BJ (cell line): ENCODE measurements around the gene SLC9A5. TPM values are rescaled to one million over a fixed set of nuclear protein-coding genes. Genes with fewer than 3 reads are reported as not detected.

ENCODE experiments used
- CTCF ChIA-PET: fragments of 350-600 bp; formaldehyde crosslinking; extraction: SDS; loops from one replicate; lab custom pipeline; 2021; ENCODE audit warnings: antibody characterized with exemption, inconsistent platforms; lab: Yijun Ruan, JAX
- POLR2A ChIA-PET: fragments of 300-600 bp; sonication (Branson Sonifier 250); formaldehyde crosslinking; extraction: SDS; loops from one replicate; lab custom pipeline; 2021; ENCODE audit warnings: antibody characterized with exemption; lab: Charles Lee
- DNase-seq: peaks from one replicate; pipeline ENCODE4 v3.0.0-alpha.2; 2011; ENCODE audit warnings: low read depth
- H3K27me3 ChIP-seq: 2 replicates; pipeline ENCODE4 v1.6.0; 2011; ENCODE audit warnings: low read length; ENCODE audit not compliant: control insufficient read depth, insufficient read depth
- H3K36me3 ChIP-seq: 2 replicates; pipeline ENCODE4 v1.5.1; 2011; ENCODE audit warnings: low read length; ENCODE audit not compliant: control insufficient read depth, insufficient read depth
- H3K4me3 ChIP-seq: 2 replicates; pipeline ENCODE4 v1.5.1; 2011; ENCODE audit warnings: low read depth, mild to moderate bottlenecking, control low read depth, low read length
- CTCF ChIP-seq: IDR thresholded peaks from 2 replicates; pipeline ENCODE4 v1.5.1; 2011; ENCODE audit warnings: low read depth, mild to moderate bottlenecking, control low read depth, inconsistent platforms, low read length, moderate library complexity; ENCODE audit not compliant: insufficient read depth
- polyA plus RNA-seq: library from polyadenylated mRNA; depleted of rRNA; stranded (reverse); fragments of >200 nt; gene quantifications from 2 replicates; pipeline ENCODE4 v1.2.3, GENCODE V29; 2011

SLC9A5 gene
- polyA plus RNA-seq, 1 experiment = 2.6 TPM

- H3K4me3 ChIP-seq = no peak overlapping the region
- ChIA-PET CTCF (no interaction called here), POLR2A (no interaction called here)
- no peak for DNase-seq
- H3K27me3 ChIP-seq = no peaks in the 10 kb centered on the region
- peaks cover 29% of the 10 kb centered on the region for H3K36me3 ChIP-seq
- no peak for TF ChIP-seq CTCF
Observed at GRCh38 chr16:67201411-67202345, 47.1 kb upstream of the SLC9A5 start.

GRCh38 chr16:67202426-67202825 is 46.4 kb upstream of the SLC9A5 start:
- no peak overlapping the region for H3K4me3 ChIP-seq
- POLR2A ChIA-PET = no interaction called here
- peaks cover 23% of the 10 kb centered on the region for H3K36me3 ChIP-seq
- CTCF ChIA-PET = no interaction called here
- H3K27me3 ChIP-seq = no peaks in the 10 kb centered on the region
- DNase-seq = no peak
- no peak for TF ChIP-seq CTCF

GRCh38 chr16:67202956-67203493 is 45.8 kb upstream of the SLC9A5 start:
- peaks cover 18% of the 10 kb centered on the region for H3K36me3 ChIP-seq
- H3K27me3 ChIP-seq = no peaks in the 10 kb centered on the region
- DNase-seq = no peak
- ChIA-PET POLR2A (no interaction called here), CTCF (interaction anchor here (0.8 to 0.9 kb wide), 2 partner anchors 9 to 704 kb away, joined by 3 to 5 read pairs; no protein-coding TSS in a partner anchor)
- no peak for TF ChIP-seq CTCF
- no peak overlapping the region for H3K4me3 ChIP-seq

- Histone ChIP-seq H3K4me3 (no peak overlapping the region), H3K36me3 (peaks cover 14% of the 10 kb centered on the region), H3K27me3 (no peaks in the 10 kb centered on the region)
- no peak for TF ChIP-seq CTCF
- POLR2A ChIA-PET = no interaction called here
- CTCF ChIA-PET = interaction anchor here (0.9 to 1.4 kb wide), 2 partner anchors 8 to 42 kb away, joined by 5 to 8 read pairs; no protein-coding TSS in a partner anchor
- no peak for DNase-seq
Observed at GRCh38 chr16:67204076-67204475, 44.7 kb upstream of the SLC9A5 start.

GRCh38 chr16:67206129-67206837 is 42.5 kb upstream of the SLC9A5 start:
- POLR2A ChIA-PET = no interaction called here
- CTCF ChIA-PET = no interaction called here
- no peak for TF ChIP-seq CTCF

More at GRCh38 chr16:67206129-67206837, 42.5 kb upstream of the SLC9A5 start:
- Histone ChIP-seq H3K27me3 (no peaks in the 10 kb centered on the region), H3K36me3 (peaks cover 14% of the 10 kb centered on the region), H3K4me3 (no peak overlapping the region)
- DNase-seq = no peak
